Right ventricle myocardium superior (tissue), 1 donor: ENCODE data around the gene TTC23L. TPM values are rescaled to one million over a fixed set of nuclear protein-coding genes. Genes with fewer than 3 reads are reported as not detected.

ENCODE experiments used
- ATAC-seq: fragments of 200-7000 bp; cut with Tn5 transposase; one replicate; pipeline ENCODE4 v1.9.1; 2020; ENCODE audit warnings: mild to moderate bottlenecking; ENCODE audit not compliant: poor library complexity
- DNase-seq: peaks from one replicate; pipeline ENCODE4 v3.0.0-alpha.2; 2020
- intact Hi-C: fragments of 100-400 bp; cut with DNase I; formaldehyde crosslinking; loops from one replicate; pipeline ENCODE4 v1.11.2; 2022
- long read RNA-seq: library from polyadenylated mRNA; unstranded; transcript quantifications from one replicate; pipeline ENCODE4 v2.0.0, GENCODE V29; 2021
- total RNA-seq: library from RNA; stranded (reverse); fragmentation: NEBNext Ultra II Directional; extraction: Animal tissue kit (Norgen Biotek cat#: 25700); gene quantifications from one replicate; pipeline ENCODE4 v1.2.1, GENCODE V29; 2021
- donor health status: DM: no; HTN: yes; CAD: no; lungs with severe emphysema.

TTC23L gene, protein sequence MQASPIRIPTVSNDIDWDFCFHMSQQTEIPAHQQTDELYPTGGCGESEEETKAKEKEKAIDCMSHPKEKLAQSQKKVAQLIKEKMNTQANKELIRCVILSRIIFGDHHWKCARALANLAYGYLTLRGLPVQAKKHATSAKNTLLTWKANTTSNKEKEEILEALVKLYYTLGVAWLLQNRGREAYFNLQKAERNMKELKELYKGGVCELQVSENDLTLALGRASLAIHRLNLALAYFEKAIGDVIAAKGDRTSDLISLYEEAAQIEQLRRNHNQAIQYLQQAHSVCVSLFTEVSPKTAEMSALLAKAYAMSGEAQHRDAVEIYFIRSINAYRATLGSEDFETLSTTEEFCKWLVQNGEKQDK
- total RNA-seq: not detected
- long read RNA-seq: 0 reads

DNA sequence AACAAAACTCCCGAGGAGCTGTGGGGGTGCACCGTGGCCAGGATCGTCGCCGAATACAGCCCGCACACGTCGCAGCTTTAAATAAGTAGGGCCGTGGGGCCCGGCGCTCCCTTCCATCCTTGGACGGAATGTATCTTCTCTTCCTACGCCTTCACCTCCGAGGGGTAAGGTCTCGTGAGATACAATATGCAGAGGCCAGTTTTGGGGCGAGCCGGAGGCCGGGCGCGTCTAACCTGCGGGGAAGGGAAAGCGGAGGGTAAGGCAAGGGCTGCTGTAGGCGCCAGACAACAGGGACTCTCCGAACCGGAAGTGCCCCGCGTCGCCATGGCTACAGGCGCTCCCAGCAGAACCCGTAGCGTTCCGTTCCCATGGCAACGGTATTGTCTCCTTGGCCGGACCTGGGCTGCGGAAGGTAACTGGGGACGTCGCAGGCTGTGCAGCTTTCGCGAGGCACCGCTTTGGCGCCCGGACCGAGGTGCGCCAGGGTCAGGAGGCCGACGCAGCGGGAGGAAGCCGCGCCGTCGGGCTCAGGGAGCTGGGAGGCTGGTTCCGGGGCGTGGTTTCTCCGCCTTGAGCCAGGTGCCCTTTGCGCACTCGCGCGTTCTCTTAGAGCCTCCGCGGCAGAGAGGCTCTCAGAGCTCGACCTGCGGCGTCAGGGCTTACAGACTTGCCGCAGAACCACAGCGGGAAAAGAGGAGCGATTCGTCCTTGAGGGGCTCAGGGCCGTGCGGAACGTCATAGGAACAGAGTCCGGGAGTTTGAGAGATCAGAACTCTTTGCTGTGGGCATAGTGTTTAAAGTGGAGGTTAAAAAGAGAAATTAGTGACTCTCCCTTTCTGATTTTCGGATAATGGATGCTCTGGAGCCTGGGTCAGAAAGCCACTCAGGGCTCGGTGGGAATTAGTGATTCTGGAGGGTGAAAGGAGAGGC lies at the start of gene TTC23L:
TSS of gene TTC23L (plus strand) at position 380 of the 930 bp plus-strand sequence. CDS start 1,508 bp downstream, outside the sequence.
- DNase-seq: peak; percentile 92
- ATAC-seq: peak; percentile 98
- intact Hi-C loops: no loop called here

GRCh38 chr5:34789639-34790038 lies 49.3 kb upstream of the TTC23L start:
- intact Hi-C loops: no loop called here

DNA sequence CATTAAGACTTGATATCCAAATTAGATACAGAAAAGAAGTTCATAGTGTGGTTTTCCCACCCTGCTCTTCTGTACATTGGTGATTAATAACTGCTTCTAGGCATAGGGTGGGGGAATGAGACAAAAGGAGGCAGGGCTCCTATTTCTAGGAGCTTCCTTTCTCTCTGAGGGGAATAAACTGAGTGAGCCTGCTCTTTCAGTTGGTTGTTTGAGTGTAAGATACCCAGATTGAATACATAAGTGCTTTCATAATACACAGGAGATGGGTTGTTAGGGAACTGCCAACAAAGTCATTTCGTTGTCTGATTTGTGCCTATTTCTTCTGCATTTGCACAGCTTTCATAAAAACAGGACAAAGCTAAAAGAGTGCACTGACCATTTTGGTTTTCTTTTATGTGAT lies 48.9 kb upstream of the TTC23L start:
- intact Hi-C loops: no loop called here
- no peak for ATAC-seq
- no peak for DNase-seq

More at GRCh38 chr5:34789639-34790038, 49.3 kb upstream of the TTC23L start:
- no peak for ATAC-seq
- no peak for DNase-seq

GRCh38 chr5:34791761-34792244 lies 47.2 kb upstream of the TTC23L start:
- intact Hi-C loops: no loop called here
- ATAC-seq (no peak), DNase-seq (no peak)

DNA sequence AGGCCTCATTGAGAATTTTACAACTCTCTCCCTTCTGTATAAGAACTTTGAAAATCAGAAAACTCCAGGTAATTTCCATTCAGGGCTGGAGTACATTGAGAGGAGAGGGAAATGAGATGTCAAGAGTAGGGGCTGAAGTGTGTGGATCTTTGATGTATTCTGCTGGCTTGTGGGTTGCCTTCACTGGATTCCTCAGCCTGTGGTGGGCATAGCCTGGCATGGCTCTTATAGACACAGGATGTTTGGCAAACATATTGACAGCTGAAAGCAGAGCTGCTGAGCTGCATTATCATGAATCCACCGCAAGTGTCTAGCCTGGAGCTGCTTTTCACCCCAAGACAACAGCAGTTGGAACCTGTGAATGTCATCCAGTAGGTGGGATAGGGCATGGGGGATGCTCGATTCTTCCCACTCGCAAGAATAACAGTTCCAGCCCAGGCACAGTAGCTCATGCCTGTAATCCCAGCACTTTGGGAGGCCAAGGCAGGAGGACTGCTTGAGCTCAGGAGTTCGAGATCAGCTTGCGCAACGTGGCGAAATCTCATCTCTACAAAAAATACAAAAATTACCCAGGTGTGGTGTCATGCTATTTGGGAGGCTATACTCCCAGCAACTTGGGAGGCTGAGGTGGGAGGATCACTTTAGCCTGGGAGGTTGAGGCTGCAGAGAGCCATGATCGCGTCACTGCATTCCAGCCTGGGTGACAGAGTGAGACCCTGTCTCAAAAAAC lies 36.0 kb upstream of the TTC23L start:
- DNase-seq (no peak), ATAC-seq (no peak)
- intact Hi-C loops: no loop called here

DNA sequence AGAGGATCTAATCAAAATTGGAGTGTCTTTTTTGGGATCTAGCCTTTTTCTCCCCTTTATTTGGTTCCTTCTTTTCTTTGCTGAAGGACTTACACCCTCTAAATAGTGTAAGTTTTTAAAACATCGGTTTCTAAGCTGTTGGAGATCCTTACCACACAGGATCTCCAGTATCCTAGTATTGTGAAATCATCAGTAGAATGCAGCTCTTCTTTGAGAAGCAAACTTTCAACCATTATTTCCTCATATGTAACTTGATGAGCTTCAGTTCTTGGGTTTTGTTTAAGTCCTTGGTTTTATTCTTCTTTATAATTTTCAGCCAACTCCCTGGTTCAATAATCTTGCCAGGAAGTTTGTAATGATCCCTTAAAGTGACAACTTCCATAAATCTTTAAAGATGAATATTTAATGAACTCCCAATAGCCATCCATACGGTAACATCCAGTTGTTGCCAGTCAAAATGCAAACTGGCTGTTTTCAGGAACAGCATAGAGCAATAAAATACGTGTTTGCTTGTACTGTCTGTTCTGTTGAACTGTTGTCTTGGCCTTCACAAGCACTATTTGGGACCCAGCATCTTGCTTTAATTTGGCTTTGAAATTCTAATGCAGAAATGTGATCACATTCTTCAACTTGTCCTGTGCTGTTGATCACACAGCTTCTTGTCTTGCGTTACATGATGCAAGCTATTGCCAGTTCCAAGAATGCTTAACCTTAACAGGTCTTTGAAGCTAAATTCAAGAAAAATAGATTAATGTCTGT lies 34.8 kb upstream of the TTC23L start:
- ATAC-seq: no peak
- no peak for DNase-seq
- intact Hi-C loops: no loop called here

GRCh38 chr5:34804913-34805312 lies 34.1 kb upstream of the TTC23L start:
- no peak for DNase-seq
- no peak for ATAC-seq
- intact Hi-C loops: no loop called here

DNA sequence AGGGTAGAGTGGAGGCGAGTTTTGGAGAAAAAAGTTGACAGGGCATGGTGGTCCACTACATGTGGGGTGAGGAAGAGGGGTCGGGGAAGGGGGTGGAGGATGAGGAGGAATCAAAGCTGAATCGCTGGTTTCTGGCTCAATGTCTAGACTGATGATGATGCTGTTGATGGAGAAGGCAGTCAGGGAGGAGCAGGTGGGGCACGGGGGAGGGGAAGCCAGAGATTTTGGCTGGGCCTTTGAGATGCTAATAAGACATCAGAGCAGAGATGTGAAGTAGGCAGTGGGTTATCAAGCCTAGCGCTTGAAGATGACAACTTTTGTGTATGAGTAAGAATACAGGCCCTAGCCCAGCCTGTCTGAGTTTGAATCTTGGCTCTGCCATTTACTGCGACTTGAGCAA lies 32.4 kb upstream of the TTC23L start:
- no peak for ATAC-seq
- no peak for DNase-seq
- intact Hi-C loops: no loop called here

- ATAC-seq (no peak), DNase-seq (no peak)
- intact Hi-C loops: no loop called here
Observed at GRCh38 chr5:34811706-34812105, 27.3 kb upstream of the TTC23L start.

GRCh38 chr5:34813509-34813908 lies 25.5 kb upstream of the TTC23L start:
- intact Hi-C loops: no loop called here
- ATAC-seq (no peak), DNase-seq (no peak)

DNA sequence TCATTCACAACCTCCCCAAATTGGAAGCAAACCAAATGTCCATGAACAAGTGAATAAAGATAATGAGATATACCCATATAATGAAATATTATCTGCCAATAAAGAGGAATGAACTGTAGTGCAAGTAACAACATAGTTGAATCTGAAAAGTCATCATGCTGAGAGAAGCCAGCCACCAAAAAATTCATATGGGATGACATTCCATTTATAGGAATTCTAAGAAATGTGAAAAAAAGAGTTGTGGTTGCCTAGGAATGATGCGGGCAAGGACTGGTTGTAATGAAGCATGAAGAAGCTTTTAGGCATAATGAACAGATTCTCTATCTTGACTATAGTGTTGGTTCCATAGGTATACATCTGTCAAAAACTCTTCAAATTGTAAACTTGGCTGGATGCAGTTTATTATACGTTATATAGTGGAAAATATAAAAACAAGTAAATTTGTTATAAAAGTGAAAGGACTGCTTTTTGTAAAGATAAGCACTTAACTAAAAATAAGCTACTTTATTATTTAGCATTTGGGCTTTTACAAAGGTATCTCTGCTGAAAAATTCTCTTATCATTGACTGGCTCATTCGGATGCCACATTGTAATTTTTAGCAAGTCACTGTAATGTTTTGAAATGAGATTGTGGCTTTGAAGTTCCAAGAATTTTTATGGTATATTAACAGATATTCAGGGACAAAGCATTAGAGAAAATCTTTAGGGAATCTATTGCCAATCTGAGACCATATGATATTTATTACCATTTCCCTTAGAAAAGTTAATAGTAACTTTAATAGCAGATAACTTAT lies 21.2 kb upstream of the TTC23L start:
- intact Hi-C loops: no loop called here
- no peak for DNase-seq
- ATAC-seq: no peak

GRCh38 chr5:34818717-34819116 lies 20.2 kb upstream of the TTC23L start:
- intact Hi-C loops: no loop called here
- DNase-seq (no peak), ATAC-seq (no peak)

GRCh38 chr5:34820593-34820992 lies 18.4 kb upstream of the TTC23L start:
- DNase-seq: no peak
- intact Hi-C loops: no loop called here
- ATAC-seq: no peak

DNA sequence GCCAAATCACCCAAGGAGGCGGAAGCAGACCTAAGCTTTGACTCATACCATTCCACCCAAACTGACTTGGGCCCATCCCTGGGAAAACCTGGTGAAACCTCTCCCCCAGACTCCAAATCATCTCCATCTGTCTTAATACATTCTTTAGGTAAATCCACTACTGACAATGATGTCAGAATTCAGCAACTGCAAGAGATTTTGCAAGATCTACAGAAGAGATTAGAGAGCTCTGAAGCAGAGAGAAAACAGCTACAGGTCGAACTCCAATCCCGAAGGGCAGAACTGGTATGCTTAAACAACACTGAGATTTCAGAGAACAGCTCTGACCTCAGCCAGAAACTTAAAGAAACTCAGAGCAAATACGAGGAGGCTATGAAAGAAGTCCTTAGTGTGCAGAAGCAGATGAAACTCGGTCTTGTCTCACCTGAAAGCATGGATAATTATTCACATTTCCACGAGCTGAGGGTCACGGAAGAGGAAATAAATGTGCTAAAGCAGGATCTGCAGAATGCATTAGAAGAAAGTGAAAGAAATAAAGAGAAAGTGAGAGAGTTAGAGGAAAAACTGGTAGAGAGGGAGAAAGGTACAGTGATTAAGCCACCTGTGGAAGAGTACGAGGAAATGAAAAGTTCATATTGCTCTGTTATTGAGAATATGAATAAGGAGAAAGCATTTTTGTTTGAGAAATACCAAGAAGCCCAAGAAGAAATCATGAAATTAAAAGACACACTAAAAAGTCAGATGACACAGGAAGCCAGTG lies 15.8 kb upstream of the TTC23L start:
- intact Hi-C loops: no loop called here
- DNase-seq: no peak
- no peak for ATAC-seq

DNA sequence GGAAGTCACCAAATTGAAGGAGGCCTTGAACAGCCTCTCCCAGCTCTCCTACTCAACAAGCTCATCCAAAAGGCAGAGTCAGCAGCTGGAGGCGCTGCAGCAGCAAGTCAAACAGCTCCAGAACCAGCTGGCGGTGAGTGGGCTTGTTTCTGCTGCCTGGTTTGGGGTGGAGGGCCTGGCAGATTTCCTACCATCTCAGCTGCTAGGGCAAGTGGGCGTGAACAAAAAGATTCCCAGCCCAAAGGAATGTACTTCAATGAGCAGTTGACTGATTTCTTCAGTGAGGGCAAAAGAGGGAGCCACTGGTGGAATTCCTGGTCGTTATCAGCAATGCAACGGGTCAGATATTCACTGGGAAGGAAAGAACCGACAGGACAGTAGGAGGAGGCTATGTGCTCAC lies 12.6 kb upstream of the TTC23L start:
- DNase-seq (no peak), ATAC-seq (no peak)
- intact Hi-C loops: no loop called here

DNA sequence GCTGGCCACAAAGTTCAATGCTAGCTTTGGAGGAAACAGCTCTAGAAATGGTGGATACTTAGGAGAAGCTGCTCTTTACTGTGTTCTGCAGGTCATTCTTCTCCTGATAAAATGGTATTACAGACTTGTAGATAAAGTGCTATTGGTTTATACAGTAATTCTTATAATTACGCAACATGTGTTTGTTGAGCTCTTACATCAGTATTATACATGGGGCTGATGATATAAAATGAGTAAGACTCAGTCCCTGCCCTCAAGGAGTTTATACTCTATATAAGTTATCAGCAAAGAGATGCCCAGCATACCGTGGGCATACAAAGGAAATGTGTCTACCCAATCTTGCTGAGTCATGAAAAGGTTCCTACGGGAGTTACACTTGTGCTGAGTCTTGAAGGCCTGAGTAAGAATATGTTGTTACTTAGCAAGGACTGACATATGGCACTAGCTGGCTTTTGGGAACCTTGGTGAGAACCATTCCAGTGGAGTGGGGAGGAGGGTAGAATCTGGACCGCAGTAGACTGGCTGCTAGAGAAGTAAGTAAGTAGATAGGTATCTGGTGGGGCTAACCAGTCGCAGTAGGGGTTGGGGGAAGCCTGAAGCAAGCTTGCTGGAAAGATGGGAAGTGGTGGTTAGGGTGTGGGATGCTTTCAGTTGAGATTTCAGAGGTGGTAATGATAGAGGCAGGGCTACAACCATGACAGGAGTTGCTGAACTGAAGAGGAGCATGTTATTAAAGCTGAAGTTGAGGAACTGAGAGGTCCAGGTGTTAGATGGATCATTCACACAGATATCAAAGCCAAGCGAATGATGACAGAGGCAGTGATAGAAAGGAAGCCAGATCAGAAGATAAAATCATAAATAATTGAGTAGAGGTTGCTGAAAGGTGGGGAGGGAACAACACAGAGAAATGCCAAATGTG lies 11.1 kb upstream of the TTC23L start:
- DNase-seq: no peak
- intact Hi-C loops: no loop called here
- no peak for ATAC-seq
